Loucy (cell line): ENCODE measurements around the gene WDR7.

Source experiments
- EZH2phosphoT487 ChIP-seq: fragments of 200-600 bp; IDR thresholded peaks from 2 replicates; pipeline ENCODE4 v1.6.1; 2018; ENCODE audit warnings: antibody characterized with exemption, mild to moderate bottlenecking, moderate library complexity, borderline replicate concordance
- TF ChIP-seq, protein P1 (sequence below): fragments of 200-600 bp; sonication (generic); conservative IDR thresholded peaks from 2 replicates; pipeline ENCODE4 v1.5.1; 2014; ENCODE audit warnings: mild to moderate bottlenecking, antibody characterized with exemption, low read length

DNA sequence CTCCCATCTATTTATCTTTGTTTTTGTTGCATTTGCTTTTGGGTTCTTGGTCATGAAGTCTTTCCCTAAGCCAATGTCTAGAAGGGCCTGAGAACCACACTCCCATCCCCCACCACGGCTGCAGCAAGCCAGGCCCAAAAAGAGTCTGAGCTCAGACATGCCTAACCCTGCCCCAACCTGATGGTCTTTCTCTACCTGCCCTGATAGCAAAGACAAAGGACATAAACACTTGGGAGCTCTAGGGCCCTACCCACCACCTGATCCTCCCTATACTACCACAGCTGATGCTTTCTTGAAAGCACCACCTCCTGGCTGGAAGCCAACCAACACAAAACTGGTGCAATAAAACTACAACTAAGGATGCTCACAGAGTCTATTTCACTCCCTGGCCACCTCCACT lies 233.4 kb downstream of the WDR7 start:
- TF ChIP-seq, protein P1, sequence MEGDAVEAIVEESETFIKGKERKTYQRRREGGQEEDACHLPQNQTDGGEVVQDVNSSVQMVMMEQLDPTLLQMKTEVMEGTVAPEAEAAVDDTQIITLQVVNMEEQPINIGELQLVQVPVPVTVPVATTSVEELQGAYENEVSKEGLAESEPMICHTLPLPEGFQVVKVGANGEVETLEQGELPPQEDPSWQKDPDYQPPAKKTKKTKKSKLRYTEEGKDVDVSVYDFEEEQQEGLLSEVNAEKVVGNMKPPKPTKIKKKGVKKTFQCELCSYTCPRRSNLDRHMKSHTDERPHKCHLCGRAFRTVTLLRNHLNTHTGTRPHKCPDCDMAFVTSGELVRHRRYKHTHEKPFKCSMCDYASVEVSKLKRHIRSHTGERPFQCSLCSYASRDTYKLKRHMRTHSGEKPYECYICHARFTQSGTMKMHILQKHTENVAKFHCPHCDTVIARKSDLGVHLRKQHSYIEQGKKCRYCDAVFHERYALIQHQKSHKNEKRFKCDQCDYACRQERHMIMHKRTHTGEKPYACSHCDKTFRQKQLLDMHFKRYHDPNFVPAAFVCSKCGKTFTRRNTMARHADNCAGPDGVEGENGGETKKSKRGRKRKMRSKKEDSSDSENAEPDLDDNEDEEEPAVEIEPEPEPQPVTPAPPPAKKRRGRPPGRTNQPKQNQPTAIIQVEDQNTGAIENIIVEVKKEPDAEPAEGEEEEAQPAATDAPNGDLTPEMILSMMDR = no peak
- no peak for TF ChIP-seq EZH2phosphoT487
